IPS DF 19.7 (cell line): ENCODE measurements around the gene PCDHGB1.
"Not testable (repeated sequence)": the region's sequence is repeated elsewhere in the genome, so short reads cannot be mapped to it uniquely, and the experiment has no call there.

Experiments used
- DNase-seq: peaks from one replicate; pipeline ENCODE4 v3.0.0-alpha.2; 2013; ENCODE audit warnings: low read depth, low spot score

PCDHGB1 gene

DNA sequence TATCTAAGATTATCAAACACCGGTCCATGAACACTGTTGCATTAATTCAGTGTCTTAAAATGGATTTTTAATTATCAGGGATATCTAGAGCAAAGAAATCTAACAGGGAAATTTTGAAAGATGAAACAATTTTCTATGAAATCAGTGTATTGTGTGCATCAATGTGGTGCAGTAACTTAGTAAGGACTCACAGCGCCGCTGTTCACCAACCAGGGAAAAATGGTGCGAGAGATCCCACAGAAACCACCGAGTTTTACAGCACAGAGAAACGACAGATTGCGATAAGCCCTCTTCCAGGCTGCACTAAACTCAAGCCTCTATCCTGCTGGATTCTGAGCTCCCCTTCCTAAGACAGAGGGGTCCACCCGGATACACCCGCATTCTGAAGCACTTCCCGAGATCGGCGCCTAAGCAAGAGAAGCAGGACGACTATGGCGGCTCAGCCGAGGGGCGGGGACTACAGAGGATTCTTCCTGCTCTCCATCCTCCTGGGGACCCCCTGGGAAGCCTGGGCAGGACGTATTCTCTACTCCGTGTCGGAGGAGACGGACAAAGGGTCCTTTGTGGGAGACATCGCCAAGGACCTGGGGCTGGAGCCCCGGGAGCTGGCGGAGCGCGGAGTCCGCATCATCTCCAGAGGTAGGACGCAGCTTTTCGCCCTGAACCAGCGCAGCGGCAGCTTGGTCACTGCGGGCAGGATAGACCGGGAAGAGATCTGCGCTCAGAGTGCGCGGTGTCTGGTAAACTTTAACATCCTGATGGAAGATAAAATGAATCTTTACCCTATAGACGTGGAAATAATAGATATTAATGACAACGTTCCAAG is 32.8 kb downstream of the PCDHGB1 start, which contains the start of gene PCDHGA7:
TSS of gene PCDHGA7 (plus strand) at position 274 of the 826 bp plus-strand sequence. CDS start at position 432, 158 bp downstream.
- DNase-seq = no peak

DNA sequence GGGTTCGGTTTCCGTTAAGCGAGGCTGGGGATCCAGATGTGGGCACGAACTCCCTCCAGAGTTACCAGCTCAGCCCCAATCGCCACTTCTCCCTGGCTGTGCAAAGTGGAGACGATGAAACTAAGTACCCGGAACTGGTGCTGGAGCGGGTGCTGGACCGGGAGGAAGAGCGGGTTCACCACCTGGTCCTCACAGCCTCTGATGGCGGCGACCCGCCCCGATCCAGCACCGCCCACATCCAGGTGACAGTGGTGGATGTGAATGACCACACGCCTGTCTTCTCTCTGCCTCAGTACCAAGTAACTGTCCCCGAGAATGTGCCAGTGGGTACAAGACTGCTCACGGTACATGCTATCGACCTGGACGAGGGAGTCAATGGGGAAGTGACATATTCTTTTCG is 33.4 kb downstream of the PCDHGB1 start:
- no peak for DNase-seq

DNA sequence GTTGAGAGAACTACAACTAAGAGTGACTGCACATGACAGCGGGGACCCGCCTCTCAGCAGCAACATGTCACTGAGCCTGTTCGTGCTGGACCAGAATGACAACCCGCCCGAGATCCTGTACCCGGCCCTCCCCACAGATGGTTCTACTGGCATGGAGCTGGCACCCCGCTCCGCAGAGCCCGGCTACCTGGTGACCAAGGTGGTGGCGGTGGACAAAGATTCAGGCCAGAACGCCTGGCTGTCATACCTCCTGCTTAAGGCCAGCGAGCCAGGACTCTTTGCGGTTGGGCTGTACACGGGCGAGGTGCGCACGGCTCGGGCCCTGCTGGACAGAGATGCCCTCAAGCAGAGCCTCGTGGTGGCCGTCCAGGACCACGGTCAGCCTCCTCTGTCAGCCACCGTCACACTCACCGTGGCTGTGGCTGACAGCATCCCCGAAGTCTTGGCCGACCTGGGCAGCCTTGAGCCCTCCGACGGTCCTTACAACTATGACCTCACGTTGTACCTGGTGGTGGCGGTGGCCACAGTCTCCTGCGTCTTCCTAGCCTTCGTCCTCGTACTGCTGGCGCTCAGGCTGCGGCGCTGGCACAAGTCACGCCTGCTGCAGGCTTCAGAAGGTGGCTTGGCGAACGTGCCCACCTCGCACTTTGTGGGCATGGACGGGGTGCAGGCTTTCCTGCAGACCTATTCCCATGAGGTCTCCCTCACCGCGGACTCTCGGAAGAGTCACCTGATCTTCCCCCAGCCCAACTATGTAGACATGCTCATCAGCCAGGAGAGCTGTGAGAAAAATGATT is 34.8 kb downstream of the PCDHGB1 start:
- DNase-seq = no peak

DNA sequence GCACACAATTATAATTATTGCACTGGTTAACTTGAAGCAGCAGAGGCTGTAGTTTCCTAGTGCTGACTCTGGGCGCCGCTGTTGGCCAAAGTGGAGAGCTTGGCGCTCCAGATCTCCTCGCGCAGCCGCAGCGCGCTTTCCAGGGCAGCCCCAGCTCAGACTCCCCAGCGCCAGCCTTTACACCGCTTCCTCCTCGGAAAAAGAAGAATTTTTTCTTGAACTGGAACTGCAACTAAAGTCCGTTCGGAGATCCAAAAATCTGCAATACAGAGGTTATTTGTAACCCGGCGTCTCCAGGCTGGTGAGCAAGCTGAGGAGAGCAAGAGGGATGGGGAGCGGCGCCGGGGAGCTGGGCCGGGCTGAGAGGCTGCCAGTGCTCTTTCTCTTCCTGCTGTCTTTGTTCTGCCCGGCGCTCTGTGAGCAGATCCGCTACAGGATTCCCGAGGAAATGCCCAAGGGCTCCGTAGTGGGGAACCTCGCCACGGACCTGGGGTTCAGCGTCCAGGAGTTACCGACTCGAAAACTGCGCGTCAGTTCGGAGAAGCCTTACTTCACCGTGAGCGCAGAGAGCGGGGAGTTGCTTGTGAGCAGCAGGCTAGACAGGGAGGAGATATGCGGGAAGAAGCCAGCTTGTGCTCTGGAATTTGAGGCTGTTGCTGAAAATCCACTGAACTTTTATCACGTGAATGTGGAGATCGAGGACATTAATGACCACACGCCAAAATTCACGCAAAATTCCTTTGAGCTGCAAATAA is 37.8 kb downstream of the PCDHGB1 start, which contains the start of gene PCDHGB4:
TSS of gene PCDHGB4 (plus strand) at position 142 of the 755 bp plus-strand sequence. CDS start at position 329, 187 bp downstream.
- DNase-seq = not testable (repeated sequence)

GRCh38 chr5:141388661-141389060 is 38.8 kb downstream of the PCDHGB1 start:
- no peak for DNase-seq

- DNase-seq = no peak
These were observed 39.5 kb downstream of the PCDHGB1 start for GRCh38 chr5:141389153-141390042.

DNA sequence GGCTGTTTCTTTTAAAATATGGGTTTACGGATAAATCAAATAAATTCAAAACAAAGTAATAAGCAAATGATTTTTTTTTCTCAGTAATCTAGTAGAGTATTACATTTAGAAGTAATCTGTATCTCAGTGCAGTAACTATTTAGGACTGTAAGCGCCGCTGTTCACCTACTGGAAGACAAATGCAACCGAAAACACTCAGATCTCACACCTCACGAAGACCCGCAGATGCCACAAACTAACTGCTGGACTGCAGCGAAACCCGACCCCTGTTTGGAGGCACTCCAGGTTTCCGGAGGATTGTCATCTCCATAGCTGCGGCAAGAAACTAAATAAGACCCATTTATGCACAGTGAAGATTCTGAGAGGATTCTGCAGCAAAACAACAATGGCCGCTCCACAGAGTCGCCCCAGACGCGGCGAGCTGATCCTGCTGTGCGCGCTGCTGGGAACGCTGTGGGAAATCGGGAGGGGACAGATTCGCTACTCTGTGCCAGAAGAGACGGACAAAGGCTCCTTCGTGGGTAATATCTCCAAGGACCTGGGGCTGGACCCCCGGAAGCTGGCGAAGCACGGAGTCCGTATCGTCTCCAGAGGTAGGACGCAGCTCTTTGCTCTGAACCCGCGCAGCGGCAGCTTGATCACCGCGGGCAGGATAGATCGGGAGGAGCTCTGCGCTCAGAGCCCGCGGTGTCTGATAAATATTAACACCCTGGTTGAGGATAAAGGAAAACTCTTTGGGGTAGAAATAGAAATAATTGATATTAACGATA is 42.7 kb downstream of the PCDHGB1 start, which contains the start of gene PCDHGA8:
TSS of gene PCDHGA8 (plus strand) at position 205 of the 770 bp plus-strand sequence. CDS start at position 386, 181 bp downstream.
- no peak for DNase-seq

GRCh38 chr5:141393267-141393666 is 43.4 kb downstream of the PCDHGB1 start:
- no peak for DNase-seq

GRCh38 chr5:141394401-141395187 is 44.7 kb downstream of the PCDHGB1 start:
- not testable (repeated sequence) for DNase-seq

DNA sequence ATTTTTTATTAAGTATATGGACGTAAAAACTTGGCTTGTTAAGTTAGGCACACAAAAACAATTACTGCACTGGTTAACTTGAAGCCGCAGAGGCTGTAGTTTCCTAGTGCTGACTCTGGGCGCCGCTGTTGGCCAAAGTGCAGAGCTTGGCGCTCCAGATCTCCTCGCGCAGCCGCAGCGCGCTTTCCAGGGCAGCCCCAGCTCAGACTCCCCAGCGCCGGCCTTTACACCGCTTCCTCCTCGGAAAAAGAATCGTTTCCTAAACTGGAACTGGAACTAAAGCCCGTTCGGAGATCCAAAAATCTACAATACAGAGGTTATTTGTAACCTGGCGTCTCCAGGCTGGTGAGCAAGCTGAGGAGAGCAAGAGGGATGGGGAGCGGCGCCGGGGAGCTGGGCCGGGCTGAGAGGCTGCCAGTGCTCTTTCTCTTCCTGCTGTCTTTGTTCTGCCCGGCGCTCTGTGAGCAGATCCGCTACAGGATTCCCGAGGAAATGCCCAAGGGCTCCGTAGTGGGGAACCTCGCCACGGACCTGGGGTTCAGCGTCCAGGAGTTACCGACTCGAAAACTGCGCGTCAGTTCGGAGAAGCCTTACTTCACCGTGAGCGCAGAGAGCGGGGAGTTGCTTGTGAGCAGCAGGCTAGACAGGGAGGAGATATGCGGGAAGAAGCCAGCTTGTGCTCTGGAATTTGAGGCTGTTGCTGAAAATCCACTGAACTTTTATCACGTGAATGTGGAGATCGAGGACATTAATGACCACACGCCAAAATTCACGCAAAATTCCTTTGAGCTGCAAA is 48.1 kb downstream of the PCDHGB1 start, which contains the start of gene PCDHGB5:
TSS of gene PCDHGB5 (plus strand) at position 192 of the 796 bp plus-strand sequence. CDS start at position 373, 181 bp downstream.
- DNase-seq = not testable (repeated sequence)

DNA sequence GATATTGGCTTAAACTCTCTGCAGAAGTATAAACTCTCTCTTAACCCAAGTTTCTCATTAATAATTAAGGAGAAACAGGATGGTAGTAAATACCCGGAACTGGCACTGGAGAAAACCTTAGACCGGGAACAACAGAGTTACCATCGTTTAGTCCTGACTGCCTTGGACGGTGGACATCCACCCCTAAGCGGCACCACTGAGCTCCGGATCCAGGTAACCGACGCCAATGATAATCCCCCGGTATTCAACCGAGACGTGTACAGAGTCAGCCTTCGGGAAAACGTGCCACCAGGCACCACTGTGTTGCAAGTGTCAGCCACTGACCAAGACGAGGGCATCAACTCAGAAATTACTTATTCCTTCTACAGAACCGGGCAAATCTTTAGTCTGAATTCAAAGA is 48.7 kb downstream of the PCDHGB1 start:
- DNase-seq = no peak

GRCh38 chr5:141399555-141400258 is 49.8 kb downstream of the PCDHGB1 start:
- DNase-seq = no peak
